ENCODE data around the gene RPL31. TPM values are rescaled to one million over a fixed set of nuclear protein-coding genes. Genes with fewer than 3 reads are reported as not detected.

RPL31 gene
- total and polyA plus RNA-seq, 7 donors, result 1,030 to 7,327 (median 2,345) TPM

DNA sequence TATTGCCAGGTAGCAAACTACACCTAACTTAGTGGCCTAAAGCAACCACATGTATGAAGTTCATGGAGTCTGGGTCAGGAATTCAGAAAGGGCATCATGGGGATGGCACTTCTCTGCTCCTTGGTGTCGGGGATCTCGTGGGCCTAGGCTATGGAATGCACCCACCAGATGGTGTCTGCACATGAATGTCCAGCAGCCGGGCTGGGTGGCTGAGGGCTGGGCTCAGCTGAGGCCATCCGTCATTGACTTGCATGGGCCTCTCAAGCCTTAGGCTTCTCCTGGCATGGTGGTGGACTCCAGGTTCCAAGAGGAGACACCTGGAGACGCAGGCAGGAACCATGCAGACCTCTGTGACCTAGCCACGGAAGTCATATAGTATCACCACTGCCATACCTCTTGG is 26.0 kb upstream of the RPL31 start:
- peak; percentile 50 for DNase-seq
- TF ChIP-seq EP300 (IDR thresholded peaks at IDR 0.05), result no peak
- TF ChIP-seq POLR2A (IDR thresholded peaks at IDR 0.05), result no peak
- TF ChIP-seq, protein P1, sequence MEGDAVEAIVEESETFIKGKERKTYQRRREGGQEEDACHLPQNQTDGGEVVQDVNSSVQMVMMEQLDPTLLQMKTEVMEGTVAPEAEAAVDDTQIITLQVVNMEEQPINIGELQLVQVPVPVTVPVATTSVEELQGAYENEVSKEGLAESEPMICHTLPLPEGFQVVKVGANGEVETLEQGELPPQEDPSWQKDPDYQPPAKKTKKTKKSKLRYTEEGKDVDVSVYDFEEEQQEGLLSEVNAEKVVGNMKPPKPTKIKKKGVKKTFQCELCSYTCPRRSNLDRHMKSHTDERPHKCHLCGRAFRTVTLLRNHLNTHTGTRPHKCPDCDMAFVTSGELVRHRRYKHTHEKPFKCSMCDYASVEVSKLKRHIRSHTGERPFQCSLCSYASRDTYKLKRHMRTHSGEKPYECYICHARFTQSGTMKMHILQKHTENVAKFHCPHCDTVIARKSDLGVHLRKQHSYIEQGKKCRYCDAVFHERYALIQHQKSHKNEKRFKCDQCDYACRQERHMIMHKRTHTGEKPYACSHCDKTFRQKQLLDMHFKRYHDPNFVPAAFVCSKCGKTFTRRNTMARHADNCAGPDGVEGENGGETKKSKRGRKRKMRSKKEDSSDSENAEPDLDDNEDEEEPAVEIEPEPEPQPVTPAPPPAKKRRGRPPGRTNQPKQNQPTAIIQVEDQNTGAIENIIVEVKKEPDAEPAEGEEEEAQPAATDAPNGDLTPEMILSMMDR (IDR thresholded peaks at IDR 0.05), result no peak
- no peak for TF ChIP-seq POLR2AphosphoS5 (IDR thresholded peaks at IDR 0.05)
- Histone ChIP-seq H3K4me3 (no peak overlapping the region), H3K27me3 (no peaks in the 10 kb centered on the region), H3K9me3 (no peaks in the 10 kb centered on the region), H3K27ac (peak overlapping the region in 3 of 4 donors; percentile 70 to 83 (median 73)), H3K36me3 (peaks cover 0 to 9% (median 3%) of the 10 kb centered on the region in 4 donors), H3K4me1 (peaks cover 0 to 33% (median 29%) of the 10 kb centered on the region in 4 donors)
- intact Hi-C loops (cut with DNase I), result loop anchor here (5.0 to 10.0 kb wide), 2 partner anchors 91 to 154 kb away; partner anchors contain the start of gene NPAS2
- 87 to 92% methylated on average over 6 of the region's 6 CpGs for WGBS, 2 donors

DNA sequence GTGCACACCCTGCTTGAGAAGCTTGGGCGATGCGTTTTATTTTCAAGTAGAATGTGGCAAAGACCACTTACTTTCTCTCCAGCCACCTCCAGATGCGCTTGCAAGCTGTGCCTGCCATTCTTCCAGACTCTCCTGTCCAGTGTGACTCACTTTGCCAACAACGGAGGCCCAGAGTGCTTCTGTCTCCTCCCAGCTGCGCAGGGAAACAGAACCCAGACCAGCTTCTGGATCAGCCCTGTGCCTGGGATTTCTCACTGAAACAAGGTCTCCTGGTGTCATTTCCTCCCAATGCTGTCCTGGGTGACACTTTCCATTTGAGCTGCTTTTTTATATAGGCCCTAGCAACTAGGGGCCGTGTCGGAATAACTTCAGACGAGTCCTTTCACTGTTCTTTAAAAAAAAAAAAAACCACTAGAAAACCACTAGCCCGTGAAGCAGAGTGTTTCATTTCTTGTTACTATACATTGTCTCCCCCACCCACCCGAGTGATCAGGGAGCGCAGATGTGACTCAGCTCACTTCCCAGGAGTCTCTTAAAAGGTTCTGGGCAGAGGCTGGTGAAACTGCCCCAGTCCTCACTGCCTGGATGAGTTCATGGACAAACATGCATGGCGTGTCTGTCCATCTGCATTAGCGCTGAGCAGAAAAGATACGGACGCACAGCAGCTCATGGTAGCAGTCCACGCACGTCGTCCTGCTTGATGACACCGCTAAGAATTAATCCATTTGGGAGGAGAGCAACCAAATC is 25.3 kb upstream of the RPL31 start:
- Histone ChIP-seq H3K9me3 (no peaks in the 10 kb centered on the region), H3K4me3 (no peak overlapping the region), H3K4me1 (peaks cover 0 to 33% (median 29%) of the 10 kb centered on the region in 4 donors), H3K27ac (peak overlapping the region in 3 of 4 donors; percentile 70 to 83 (median 73)), H3K27me3 (no peaks in the 10 kb centered on the region), H3K36me3 (peaks cover 0 to 7% (median under 1%) of the 10 kb centered on the region in 4 donors)
- TF ChIP-seq, protein P1 (IDR thresholded peaks at IDR 0.05), result no peak
- TF ChIP-seq POLR2AphosphoS5 (IDR thresholded peaks at IDR 0.05), result peak; percentile 69 to 92 (median 89)
- TF ChIP-seq EP300 (IDR thresholded peaks at IDR 0.05), result peak in 2 of 4 donors; percentile 36 to 50
- TF ChIP-seq POLR2A (IDR thresholded peaks at IDR 0.05), result no peak
- DNase-seq, result peak; percentile 83
- 78 to 89% methylated on average over 19 of the region's 19 CpGs for WGBS, 2 donors
- intact Hi-C loops (cut with DNase I), result loop anchor here (5.0 to 10.0 kb wide), 2 partner anchors 92 to 155 kb away; partner anchors contain the start of gene NPAS2

DNA sequence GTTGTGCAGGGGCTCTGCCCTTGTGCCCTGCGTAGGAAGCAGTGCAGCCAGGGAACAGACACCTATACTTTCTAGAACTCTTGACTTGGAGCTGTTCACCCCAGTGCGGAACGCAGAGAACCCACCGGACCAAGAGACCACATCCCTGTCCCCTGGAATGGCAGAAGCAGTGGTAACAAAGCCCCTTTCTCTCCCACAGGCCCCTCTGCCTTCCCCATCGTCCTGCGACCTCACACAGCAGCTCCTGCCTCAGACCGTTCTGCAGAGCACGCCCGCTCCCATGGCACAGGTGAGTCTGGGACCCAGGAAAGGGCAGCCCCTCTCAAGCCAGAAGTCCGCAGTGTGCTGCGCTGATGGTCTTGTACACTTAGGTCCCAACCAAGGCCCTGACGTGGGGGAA is 24.6 kb upstream of the RPL31 start:
- no peak for TF ChIP-seq POLR2AphosphoS5 (IDR thresholded peaks at IDR 0.05)
- TF ChIP-seq POLR2A (IDR thresholded peaks at IDR 0.05), result no peak
- no peak for TF ChIP-seq EP300 (IDR thresholded peaks at IDR 0.05)
- TF ChIP-seq, protein P1 (IDR thresholded peaks at IDR 0.05), result no peak
- DNase-seq, result peak; percentile 54
- Histone ChIP-seq H3K27ac (peak overlapping the region; percentile 70 to 83 (median 76)), H3K27me3 (no peaks in the 10 kb centered on the region), H3K36me3 (peaks cover 0 to 9% (median 4%) of the 10 kb centered on the region in 4 donors), H3K9me3 (no peaks in the 10 kb centered on the region), H3K4me1 (peaks cover 0 to 33% (median 29%) of the 10 kb centered on the region in 4 donors), H3K4me3 (no peak overlapping the region)
- intact Hi-C loops (cut with DNase I), result loop anchor here (5.0 to 10.0 kb wide), 2 partner anchors 93 to 155 kb away; partner anchors contain the start of gene NPAS2
- 89 to 93% methylated on average over 12 of the region's 12 CpGs for WGBS, 2 donors

DNA sequence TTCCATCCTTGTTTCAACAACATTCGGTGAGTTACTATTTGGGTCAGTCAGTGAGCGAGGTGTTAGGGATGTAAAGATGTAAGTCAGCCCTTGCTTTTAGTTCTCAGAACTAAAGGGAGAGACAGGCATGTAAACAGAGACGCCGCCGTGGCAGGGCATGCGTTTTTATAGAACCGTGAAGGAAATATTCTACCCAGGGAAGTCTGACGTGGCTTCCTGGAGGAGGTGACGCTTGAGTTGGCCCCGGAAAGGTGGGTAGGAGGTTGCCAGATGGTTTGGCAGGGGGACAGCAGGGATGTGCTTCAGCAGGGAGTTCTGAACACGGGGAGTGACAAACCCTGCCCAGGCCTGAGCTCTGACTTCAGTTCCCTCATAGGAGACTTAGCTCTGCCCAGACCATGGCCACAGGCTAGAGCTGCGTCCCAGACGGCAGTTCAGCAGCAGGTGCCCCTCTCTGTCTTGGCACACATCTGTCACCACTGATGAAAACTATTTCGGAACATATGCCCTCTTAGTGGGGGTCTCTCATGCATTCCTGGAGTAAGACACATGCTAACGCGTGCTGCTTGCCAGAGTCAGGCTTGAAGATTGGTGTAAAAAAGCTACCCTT is 23.4 kb upstream of the RPL31 start:
- Histone ChIP-seq H3K4me3 (no peak overlapping the region), H3K27me3 (no peaks in the 10 kb centered on the region), H3K9me3 (no peaks in the 10 kb centered on the region), H3K36me3 (peaks cover 0 to 15% (median 8%) of the 10 kb centered on the region in 4 donors), H3K4me1 (peaks cover 0 to 33% (median 29%) of the 10 kb centered on the region in 4 donors), H3K27ac (peak overlapping the region; percentile 59 to 83 (median 76))
- DNase-seq, result peak; percentile 86
- intact Hi-C loops (cut with DNase I), result loop anchor here (5.0 to 10.0 kb wide), 2 partner anchors 94 to 156 kb away; partner anchors contain the start of gene NPAS2
- WGBS, 2 donors, result 78 to 86% methylated on average over 16 of the region's 16 CpGs
- TF ChIP-seq, protein P1 (IDR thresholded peaks at IDR 0.05), result no peak
- TF ChIP-seq POLR2AphosphoS5 (IDR thresholded peaks at IDR 0.05), result peak in 3 of 4 donors; percentile 11 to 51 (median 37)
- no peak for TF ChIP-seq POLR2A (IDR thresholded peaks at IDR 0.05)
- TF ChIP-seq EP300 (IDR thresholded peaks at IDR 0.05), result peak in 1 of 4 donors; percentile 38

All from sigmoid colon (tissue), 7 donors.